Activated gamma-delta T cell treated with anti-CD3 and anti-CD28 coated beads, Interleukin-2, amount 50 U/mL, for 16 hours (primary cell): ENCODE measurements around the gene WDFY2.
A peak's percentile ranks its signal among the peaks of the same experiment; 100 is the strongest.
"Not testable (repeated sequence)": the region's sequence is repeated elsewhere in the genome, so short reads cannot be mapped to it uniquely, and the experiment has no call there.

ENCODE experiments used
- DNase-seq: peaks from one replicate; pipeline ENCODE4 v3.0.0-alpha.2; 2020; ENCODE audit warnings: low read depth

The WDFY2 gene

DNA sequence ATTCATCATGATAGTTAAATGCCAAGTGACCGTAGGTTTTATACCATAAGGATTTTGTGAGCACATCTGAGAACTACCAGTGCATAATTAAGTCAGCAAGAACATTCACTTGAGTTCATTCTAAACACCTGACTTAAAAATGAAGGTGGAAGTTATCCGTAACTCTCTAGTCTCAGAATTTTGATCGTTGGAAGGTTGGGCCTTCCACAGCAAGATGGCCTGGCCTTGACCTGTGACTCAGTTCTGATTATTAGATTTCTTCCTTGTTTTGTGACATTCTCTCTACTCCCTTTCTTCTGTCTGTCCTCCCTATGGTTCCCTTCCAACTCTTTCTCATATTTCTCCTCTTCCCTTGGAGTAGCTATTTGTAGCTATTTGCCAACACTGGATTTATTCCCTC is 20.0 kb upstream of the WDFY2 start:
- no peak for DNase-seq

DNA sequence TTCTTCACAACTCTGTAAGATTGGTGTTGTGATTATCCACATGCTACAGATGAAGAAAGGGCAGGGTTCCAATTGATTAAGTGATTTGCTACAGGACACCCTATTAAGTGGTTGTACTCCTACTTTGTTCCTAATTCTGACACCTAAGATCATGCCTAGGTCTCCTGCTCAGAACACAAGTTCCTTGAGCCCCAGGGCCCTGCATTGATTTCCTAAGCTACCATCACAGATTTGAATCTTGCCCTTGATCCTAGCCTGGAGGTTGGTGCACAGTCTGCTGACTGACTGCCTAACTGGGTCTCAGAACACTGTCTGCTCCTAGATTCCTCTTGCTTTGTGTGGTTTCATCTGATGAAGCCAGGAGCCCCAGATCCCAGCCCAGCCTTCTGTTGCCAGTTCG is 19.6 kb upstream of the WDFY2 start:
- DNase-seq, result no peak

DNA sequence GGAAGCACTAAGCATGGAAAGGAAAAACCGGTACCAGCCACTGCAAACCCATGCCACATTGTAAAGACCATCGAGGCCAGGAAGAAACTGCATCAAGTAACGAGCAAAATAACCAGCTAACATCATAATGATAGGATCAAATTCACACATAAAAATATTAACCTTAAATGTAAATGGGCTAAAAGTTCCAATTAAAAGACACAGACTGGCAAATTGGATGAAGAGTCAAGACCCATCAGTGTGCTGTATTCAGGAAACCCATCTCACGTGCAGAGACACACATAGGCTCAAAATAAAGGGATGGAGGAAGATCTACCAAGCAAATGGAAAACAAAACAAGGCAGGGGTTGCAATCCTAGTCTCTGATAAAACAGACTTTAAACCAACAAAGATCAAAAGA is 15.3 kb upstream of the WDFY2 start:
- not testable (repeated sequence) for DNase-seq

DNA sequence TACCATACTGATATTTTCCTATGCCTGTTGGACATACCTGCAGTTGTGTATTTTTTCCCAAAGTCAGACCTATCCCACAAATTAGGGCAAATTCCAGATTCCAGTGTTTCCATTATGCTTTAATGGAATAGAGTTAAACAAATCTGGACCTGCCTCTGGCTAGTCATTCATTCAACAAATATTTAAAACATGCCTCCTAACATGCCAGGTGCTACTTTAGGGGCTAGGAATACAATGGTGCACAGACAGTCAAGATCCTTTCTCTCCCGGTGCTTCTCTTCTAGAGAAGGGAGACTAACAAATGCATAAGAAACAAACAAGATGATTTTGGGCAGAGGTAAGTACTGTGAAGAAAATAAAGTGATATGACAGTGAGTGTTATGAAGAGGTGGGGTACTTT is 7.5 kb upstream of the WDFY2 start:
- DNase-seq, result no peak

DNA sequence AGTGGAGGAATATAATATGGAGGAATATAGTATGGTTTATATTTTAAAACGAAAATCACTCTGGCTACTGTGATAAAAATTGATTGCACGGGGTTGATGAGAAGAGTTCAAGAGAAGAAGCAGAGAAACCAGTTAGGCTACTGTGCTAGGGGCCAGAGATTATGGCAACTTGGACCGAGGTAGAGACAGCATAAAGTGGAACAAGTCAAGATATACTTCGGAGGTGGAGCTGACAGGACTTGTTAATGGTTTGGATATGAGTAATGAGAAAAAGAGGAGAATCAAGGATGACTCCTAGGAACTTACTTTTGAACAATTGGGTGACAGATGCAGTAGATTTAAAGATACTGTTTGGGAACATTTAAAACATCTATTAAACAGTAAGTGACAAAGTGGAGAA is 6.6 kb upstream of the WDFY2 start:
- no peak for DNase-seq

DNA sequence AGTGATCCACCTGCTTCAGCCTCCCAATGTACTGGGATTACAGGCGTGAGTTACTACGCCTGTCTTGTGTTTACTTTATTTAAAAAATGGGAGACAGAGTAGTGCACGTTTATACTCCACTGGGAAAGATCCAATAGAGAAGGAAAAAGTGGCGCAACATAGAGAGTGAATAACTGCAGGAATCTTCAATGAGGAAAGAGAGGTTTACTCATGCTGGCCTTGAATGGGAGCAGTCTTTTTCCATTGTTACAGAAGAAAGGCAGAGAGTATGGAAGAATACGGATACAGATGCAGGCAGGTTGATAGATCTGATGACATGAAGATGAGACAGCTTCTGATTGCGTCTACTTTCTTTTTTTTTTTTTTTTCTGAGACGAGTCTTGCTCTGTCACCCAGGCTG is 4.6 kb upstream of the WDFY2 start:
- no peak for DNase-seq

DNA sequence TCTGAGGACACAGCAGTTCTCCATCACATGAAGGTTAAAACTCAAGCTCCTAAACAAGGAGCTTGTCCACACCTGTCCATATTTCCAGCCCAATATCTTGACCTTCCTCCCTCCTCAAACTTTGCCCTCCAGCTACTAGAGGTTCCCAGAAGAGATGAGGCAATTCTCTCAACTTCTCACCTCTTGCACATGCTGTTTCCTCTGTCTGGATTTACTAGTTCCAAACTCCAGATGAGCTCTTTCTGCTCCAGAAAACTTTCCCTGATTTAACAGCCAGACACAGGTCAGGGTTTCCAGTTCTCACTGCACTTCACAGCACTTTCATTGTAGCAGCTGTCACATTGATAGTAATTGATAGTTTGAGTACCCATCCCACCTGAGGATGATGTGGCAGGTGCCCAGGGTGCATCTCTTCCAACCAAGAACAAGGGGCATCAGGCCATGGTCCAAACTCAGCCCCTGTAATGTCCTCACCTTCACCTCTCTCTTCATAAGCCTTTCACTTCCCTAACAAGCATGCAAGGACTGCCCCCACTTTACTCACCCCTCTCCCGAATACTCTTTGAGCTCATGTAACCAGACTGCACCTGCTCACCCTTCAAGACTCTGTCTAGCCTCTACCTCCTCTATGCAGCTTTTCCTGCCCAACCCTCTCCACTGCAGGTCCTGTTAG is 3.0 kb upstream of the WDFY2 start:
- no peak for DNase-seq

DNA sequence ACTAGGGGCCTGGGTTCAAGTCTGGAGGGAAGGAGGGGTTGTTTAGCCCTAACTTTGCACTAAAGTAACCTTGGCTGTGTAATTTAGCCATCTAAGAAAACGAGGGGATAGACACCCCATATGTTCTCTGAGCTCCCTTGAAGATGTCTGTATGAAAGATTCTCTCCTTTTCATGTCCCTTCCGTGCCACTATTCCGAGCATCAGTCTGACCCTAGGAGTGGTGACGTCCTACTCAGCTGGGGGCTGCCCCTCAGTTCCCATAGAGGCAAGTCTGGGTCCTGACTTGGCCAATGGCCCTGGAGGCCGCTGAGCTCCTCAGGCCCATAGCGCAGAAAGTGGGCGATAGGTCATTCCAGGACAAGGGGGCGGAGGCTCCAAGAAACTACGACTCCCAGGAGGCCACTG is 790 bp upstream of the WDFY2 start:
- no peak for DNase-seq

DNA sequence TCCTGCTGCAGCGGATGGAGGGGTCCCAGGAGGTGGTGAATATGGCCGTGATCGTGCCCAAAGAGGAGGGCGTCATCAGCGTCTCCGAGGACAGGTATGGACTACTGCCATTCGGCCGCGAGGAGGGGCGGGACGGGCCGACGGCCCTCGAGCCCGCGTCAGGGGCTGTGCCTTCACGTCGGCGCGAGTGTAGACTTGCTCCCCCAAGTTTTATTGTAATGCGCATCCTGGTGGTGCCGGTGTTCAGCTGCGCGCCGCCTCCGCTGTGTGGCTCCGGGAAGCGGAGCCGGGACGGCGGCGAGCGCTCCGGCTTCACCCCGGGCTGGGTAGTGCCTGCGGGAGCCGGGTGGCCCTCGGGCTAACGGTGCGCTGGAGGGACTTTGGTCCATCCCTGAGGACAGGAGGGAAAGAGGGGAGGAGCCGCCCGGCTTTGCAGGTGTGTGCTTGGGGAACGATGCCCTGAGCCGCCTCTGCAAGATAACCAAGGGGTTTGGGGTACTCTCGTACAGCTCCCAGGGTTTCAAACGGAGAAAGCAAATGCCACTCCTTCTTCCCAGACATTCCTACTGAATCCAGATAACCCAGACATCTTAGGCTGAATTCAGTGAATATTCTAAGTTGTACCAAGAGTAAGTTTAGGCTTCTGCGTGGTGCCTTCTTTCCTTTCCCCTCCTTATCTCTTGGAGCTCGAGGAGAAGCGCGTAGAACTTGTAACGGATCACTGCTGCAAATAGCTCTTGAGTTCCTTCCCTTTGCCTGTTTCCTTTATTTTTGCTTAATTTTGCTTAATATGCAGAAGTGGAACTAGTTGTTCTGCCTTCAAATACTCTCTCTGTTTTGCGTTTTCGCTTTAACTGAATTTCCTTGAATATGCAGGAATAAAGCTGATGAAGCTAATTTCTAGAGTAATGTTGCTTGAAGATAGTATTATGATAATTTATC is 740 bp downstream of the WDFY2 start:
- DNase-seq, result peak; percentile 49

DNA sequence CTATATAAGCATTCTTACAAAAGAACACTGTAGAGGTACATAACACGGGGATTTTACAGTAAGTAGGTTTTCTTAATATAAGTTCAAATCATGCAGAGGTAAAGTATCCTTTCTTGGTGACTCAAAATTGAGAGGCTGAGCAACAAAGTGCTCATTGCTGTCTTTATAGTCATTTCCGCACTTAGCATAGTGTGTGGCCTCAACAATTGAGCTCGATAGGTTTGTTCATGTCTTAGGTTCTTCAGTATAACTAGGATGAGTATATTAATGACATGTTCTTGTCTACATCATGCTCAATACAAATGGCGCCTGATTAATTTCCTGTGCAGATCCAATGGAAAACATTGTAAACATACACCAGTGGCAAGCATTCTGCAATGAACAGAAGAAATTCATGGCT is 1.4 kb downstream of the WDFY2 start:
- DNase-seq, result no peak

DNA sequence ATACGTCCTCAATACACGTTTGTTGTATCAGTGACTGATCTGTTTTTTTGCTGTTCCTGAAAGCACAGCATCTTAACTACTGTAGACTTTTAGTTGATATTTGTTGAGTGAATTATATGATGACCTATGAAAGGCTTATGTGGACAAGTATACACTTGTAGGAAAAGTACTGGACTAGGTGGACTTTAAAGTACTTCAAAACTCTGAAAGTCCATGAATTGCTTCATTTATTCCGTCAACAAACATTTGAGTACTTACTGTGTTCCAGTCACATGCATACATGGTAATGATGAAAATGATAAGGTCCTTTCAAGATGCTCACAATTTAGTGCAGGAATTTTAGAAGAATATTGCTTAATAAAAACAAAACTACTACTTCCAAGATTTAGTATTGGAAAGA is 3.1 kb downstream of the WDFY2 start:
- DNase-seq, result no peak

DNA sequence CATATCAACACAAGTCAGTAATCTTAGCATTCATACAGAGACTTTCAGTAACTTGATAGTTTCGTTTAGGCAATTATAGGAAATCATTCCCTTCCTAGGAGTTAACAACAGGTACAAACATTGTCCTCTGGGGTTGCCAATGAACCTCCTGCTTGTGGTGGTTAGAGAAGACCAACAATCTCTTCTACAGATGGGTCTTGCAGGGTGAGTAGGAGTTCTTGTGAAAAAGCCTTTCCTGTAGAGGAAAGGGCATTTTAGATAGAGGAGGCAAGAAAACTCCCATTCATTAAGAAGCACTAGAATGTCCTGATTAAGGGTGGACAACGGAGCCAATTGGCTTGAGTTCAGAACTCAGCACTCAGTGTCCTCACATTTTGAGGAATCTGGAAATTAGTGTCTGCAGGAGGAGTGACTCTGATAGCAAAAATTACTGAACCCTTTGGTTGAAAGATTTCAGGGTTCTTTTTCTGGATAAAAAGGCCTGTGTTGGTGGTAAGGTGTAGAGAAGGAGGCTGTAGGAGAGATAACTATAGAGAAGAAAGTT is 4.2 kb downstream of the WDFY2 start:
- DNase-seq, result no peak

DNA sequence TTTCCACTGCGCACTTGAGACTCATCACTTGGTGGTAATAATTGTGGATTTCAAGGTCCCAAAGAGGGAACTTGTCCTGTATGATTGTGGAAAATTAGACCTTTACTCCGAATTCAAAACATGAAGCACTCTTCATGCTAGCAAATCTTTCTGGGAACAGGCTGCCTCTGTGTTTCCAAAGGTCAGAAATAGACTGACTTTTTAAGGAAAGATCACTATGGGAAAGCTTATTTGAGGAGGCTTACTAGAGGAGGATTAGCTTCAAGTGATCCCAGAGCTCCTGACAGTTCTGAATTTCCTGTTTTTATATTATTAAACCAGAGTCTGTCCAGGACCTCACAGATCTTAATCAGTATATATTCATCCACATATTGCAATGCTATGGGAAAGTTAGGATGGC is 5.5 kb downstream of the WDFY2 start:
- DNase-seq, result no peak

DNA sequence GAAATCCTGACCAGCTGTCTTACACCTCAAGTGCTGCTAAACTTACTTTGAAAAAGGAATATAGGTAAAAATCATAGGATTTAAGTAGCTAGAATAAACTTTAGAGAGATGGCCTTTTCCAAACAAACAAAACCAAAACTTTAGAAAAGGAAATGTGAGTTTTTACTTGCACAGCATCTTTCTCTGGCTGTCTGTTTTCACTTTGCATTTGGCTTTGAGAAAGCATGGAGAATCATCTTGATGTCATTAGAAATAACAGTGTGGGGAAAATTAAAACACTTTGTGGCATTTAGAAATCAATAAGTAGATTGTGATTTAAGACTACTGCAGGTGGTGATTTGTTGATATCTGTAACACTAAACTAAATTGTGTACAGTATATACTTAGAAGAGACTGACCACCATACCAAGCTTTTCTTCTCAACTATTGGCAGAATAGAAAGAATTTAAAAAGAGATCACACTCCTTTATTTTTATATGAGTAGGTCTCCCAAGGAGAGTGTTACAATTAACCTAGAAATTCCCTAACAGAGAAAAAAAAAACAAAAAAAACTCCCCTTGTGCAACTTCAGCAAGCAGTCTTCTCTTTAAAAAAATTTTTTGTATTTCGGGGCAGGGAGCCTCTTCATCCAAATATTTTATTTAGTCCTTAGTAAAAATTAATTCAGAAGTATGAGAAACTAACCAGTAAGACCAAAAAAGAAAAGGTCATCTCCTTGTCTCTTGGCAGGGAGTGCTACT is 6.1 kb downstream of the WDFY2 start:
- DNase-seq, result no peak

DNA sequence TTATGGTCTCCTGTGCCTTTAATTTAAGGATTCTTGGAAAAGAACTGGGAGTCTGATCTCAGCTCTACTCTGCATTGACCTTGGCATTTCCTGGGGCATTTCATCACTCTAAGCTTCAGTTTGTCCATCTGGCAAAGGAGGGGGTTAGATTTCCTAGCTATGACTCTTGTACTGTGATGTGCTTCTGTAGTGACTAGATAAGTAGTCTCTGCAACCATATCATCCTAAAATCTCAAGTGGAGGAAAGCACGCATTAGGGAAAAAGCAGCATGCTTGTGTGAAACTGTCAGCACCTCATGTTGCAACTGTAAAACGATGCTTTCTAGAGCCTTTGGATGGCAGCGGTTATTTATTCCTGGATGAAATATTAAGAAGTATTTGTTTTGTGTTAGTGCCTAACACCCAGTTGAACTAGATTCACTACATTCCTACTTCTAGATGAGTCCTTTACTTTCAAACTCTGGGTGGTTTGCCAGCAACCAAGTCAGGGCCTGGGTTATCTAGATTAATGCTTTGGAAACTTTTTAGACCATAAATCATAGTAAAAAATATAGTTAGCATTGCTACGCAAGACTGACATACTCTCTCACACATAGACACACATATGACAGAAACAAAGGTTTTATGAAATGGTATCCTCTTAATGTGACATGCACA is 6.8 kb downstream of the WDFY2 start:
- DNase-seq, result no peak

DNA sequence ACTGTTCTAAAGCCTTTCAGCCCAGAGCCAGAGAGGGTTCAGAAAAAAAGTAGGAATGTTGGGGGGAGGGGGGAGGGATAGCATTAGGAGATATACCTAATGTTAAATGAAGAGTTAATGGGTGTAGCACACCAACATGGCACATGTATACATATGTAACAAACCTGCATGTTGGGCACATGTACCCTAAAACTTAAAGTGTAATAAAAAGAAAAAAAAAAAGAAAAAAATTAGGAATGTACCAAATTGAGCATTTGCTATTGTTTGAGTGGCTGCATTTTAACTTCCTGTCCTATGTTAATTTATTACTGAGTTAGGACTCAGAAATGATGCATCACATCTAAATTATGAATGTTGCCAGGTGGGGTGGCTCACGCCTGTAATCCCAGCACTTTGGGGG is 7.7 kb downstream of the WDFY2 start:
- DNase-seq, result not testable (repeated sequence)

DNA sequence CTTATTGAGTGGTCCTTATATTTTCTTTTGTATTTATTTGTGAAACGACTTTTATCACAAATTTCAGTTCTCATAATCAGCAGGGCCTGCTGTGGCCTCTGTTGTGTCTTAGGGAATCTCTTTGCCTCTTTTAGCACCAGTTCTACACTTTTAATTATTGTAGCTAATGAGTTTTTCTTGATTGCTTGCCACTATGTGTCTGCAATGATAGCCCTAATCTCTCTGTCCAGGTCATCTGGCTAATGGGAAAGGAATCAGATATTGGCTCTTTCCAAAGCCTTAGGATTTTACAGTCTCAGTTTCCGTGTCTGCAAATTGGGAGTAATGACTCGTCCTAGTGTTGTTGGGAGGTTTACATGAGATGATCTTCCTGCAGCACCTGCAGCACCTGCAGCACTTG is 10.2 kb downstream of the WDFY2 start:
- no peak for DNase-seq

DNA sequence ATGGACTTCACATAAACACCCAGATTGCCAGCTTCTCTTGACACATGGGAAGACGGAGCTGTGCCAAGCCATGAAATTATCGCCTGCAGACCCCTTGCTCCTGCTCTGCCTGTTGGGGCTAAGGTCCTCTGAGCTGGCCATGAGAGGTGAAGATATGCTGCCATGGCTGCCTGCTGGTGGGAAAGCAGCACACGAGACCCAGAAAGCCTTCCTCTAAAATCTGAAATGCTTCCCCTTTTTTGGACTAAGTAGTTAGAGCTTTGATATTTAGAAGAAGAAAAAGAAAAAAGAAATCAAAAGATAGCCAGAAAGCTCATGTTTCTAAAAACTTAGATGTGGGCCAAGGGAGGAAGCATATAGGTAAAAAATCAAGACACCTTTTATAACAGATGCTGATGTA is 11.2 kb downstream of the WDFY2 start:
- no peak for DNase-seq

DNA sequence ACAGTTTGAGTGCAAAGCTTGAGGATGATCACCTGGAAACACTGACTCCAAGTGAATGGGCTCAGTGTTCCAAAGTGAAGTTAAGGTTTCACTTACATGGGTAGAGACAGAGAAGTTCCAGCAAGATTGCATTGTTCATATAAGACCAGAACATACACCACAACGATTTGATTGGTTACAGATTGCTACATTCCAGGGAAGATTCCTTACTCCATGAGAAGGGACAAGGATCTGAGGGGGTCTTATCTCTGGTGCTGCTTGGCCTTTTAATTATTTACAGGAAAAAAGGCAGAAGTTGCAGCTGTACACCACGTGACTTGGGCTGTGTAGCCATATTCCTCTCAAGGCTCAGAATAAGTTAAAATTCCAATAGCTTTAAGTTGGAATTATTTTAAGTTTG is 12.3 kb downstream of the WDFY2 start:
- no peak for DNase-seq

DNA sequence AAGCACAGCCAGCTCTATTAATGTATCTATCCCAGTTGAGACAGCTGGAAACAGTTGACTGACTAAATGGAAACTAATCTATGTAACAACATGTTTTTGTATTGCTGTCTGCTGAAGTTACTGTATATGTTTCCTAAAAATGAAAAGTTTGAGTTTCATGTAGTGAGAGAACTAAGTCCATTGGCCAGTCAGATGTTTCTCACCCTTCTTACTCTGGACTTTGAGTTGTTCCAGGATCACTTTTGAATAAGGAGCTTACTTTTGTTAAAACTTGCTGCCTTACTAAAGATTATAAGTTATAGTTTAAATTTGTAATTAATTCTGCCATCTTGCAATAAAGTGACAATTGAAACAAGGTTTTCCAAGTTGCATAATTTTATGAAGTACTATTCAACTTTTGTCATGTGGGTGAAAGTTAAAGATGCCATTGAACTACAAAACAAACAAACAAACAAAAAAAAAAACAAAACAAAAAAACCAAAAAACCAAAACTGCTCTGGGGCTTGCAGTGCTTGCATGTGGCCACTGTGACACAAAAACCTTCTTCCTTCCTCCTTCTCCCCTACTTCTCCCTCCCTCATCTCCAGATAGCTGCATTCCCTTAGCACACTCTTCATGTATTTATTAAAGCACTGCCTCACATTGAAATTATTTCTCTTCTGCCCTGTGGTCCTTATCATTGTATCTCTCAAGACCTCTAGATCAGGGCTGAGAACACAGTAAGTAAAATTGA is 15.3 kb downstream of the WDFY2 start:
- DNase-seq, result no peak

DNA sequence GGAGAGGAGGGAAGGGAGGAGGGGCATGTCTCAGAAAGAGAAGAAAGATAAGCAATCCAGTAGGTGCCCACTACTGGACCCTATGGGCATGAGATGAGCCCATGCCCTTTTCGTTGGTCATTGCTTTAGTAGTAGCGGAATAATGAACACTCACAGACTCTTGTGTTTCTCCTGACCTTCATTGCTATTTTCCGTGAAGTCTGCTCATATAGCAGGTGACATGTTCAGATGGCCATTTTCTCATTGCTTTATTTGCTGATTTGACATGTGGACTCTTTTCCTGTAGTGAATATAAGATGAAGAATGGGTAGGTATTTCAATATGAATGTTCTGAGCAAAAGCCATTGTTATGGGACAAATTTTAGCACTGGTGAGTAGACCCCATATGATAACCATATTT is 16.4 kb downstream of the WDFY2 start:
- no peak for DNase-seq
